Suprapubic skin (tissue), 4 donors: ENCODE data around the gene SPATA13. TPM values are rescaled to one million over a fixed set of nuclear protein-coding genes. Genes with fewer than 3 reads are reported as not detected.

Experiments
- DNase-seq, 2 donors: peaks; one replicate each; pipeline ENCODE4 v3.0.0-alpha.2; 2019; ENCODE audit warnings: low spot score in 2 of 2
- H3K27ac ChIP-seq: fragments of 200-600 bp; sonication (generic); one replicate; pipeline ENCODE4 v1.5.1; 2019
- H3K27me3 ChIP-seq: fragments of 200-600 bp; sonication (generic); one replicate; pipeline ENCODE4 v1.5.1; 2019
- H3K36me3 ChIP-seq: fragments of 200-600 bp; sonication (generic); one replicate; pipeline ENCODE4 v1.5.1; 2019
- H3K4me1 ChIP-seq: fragments of 200-600 bp; sonication (generic); one replicate; pipeline ENCODE4 v1.5.1; 2019
- H3K4me3 ChIP-seq: fragments of 200-600 bp; sonication (generic); one replicate; pipeline ENCODE4 v1.5.1; 2019; ENCODE audit warnings: mild to moderate bottlenecking
- H3K9me3 ChIP-seq: fragments of 200-600 bp; sonication (generic); one replicate; pipeline ENCODE4 v1.5.1; 2019
- CTCF ChIP-seq, 2 donors: fragments of 200-600 bp in 1 of 2; fragments of 450-650 bp in 1 of 2; sonication (generic) in 1 of 2; IDR thresholded peaks; one replicate each; pipeline ENCODE4 v1.5.1; 2016 to 2019; ENCODE audit warnings: antibody characterized with exemption in 2 of 2, mild to moderate bottlenecking in 1 of 2, moderate library complexity in 1 of 2
- EP300 ChIP-seq: sonication (generic); formaldehyde crosslinking; IDR thresholded peaks from one replicate; pipeline ENCODE4 v1.6.1; 2017; ENCODE audit warnings: antibody characterized with exemption
- POLR2A ChIP-seq, 2 donors: fragments of 450-650 bp; IDR thresholded peaks; one replicate each; pipeline ENCODE4 v1.6.1; 2017; ENCODE audit warnings: antibody characterized with exemption in 2 of 2, mild to moderate bottlenecking in 2 of 2, moderate library complexity in 2 of 2
- POLR2AphosphoS5 ChIP-seq, 3 donors: sonication (generic); formaldehyde crosslinking; IDR thresholded peaks; one replicate each; pipeline ENCODE4 v1.6.1; 2017; ENCODE audit warnings: antibody characterized with exemption in 3 of 3
- WGBS: methylation state at CpG from one replicate; pipeline ENCODE4 v1.1.5; 2018; 5-methylcytosine and 5-hydroxymethylcytosine counted together
- total RNA-seq, 4 donors: library from RNA; depleted of rRNA; stranded (reverse); fragments of >200 nt; gene quantifications; one replicate each; pipeline ENCODE4 v1.1.0, GENCODE V29; 2016

Gene SPATA13
- total RNA-seq, 4 donors from 2014 or later, result 26.5 to 64.2 (median 31.6) TPM

- Histone ChIP-seq H3K4me3 (no peak overlapping the region), H3K27ac (no peak overlapping the region), H3K27me3 (no peaks in the 10 kb centered on the region), H3K36me3 (no peaks in the 10 kb centered on the region), H3K9me3 (no peaks in the 10 kb centered on the region), H3K4me1 (peaks cover 40% of the 10 kb centered on the region)
- whole genome bisulfite sequencing, result 96% methylated on average over 7 of the region's 7 CpGs
- DNase-seq, result no peak
- no peak for TF ChIP-seq CTCF (IDR thresholded peaks at IDR 0.05)
- TF ChIP-seq POLR2A (IDR thresholded peaks at IDR 0.05), result no peak
- no peak for TF ChIP-seq EP300
- TF ChIP-seq POLR2AphosphoS5 (IDR thresholded peaks at IDR 0.05), result no peak
Observed at GRCh38 chr13:24273926-24274325, 113.4 kb downstream of the SPATA13 start.

GRCh38 chr13:24274452-24275021 lies 114.0 kb downstream of the SPATA13 start:
- TF ChIP-seq CTCF (IDR thresholded peaks at IDR 0.05) (no peak), POLR2AphosphoS5 (IDR thresholded peaks at IDR 0.05) (no peak), EP300 (no peak), POLR2A (IDR thresholded peaks at IDR 0.05) (no peak)
- Histone ChIP-seq H3K36me3 (no peaks in the 10 kb centered on the region), H3K27ac (no peak overlapping the region), H3K9me3 (no peaks in the 10 kb centered on the region), H3K4me1 (peaks cover 40% of the 10 kb centered on the region), H3K27me3 (no peaks in the 10 kb centered on the region), H3K4me3 (no peak overlapping the region)
- 45% methylated on average over 6 of the region's 6 CpGs for WGBS
- no peak for DNase-seq

GRCh38 chr13:24275041-24275440 lies 114.5 kb downstream of the SPATA13 start:
- no peak overlapping the region for H3K27ac ChIP-seq
- H3K9me3 ChIP-seq, result no peaks in the 10 kb centered on the region
- DNase-seq, result no peak
- peaks cover 40% of the 10 kb centered on the region for H3K4me1 ChIP-seq
- TF ChIP-seq EP300 (no peak), POLR2AphosphoS5 (IDR thresholded peaks at IDR 0.05) (no peak), POLR2A (IDR thresholded peaks at IDR 0.05) (no peak), CTCF (IDR thresholded peaks at IDR 0.05) (no peak)
- H3K4me3 ChIP-seq, result no peak overlapping the region
- H3K36me3 ChIP-seq, result no peaks in the 10 kb centered on the region
- no peaks in the 10 kb centered on the region for H3K27me3 ChIP-seq

- Histone ChIP-seq H3K36me3 (no peaks in the 10 kb centered on the region), H3K4me1 (peaks cover 30% of the 10 kb centered on the region), H3K27me3 (no peaks in the 10 kb centered on the region), H3K9me3 (no peaks in the 10 kb centered on the region), H3K27ac (no peak overlapping the region), H3K4me3 (no peak overlapping the region)
- DNase-seq, result no peak
- 71% methylated on average over 2 of the region's 2 CpGs for WGBS
- TF ChIP-seq POLR2AphosphoS5 (IDR thresholded peaks at IDR 0.05) (no peak), EP300 (no peak), CTCF (IDR thresholded peaks at IDR 0.05) (no peak), POLR2A (IDR thresholded peaks at IDR 0.05) (no peak)
Observed at GRCh38 chr13:24276306-24276705, 115.8 kb downstream of the SPATA13 start.

GRCh38 chr13:24276861-24277260 lies 116.3 kb downstream of the SPATA13 start:
- no peak for DNase-seq
- TF ChIP-seq POLR2A (IDR thresholded peaks at IDR 0.05) (no peak), CTCF (IDR thresholded peaks at IDR 0.05) (no peak), POLR2AphosphoS5 (IDR thresholded peaks at IDR 0.05) (no peak), EP300 (no peak)
- no peaks in the 10 kb centered on the region for H3K27me3 ChIP-seq
- H3K4me1 ChIP-seq, result peaks cover 24% of the 10 kb centered on the region
- H3K9me3 ChIP-seq, result no peaks in the 10 kb centered on the region
- H3K27ac ChIP-seq, result no peak overlapping the region
- 94% methylated on average over 13 of the region's 13 CpGs for WGBS
- H3K36me3 ChIP-seq, result no peaks in the 10 kb centered on the region
- no peak overlapping the region for H3K4me3 ChIP-seq
